Activated T-cell treated with anti-CD3 and anti-CD28 coated beads for 1 hour (primary cell): ENCODE data around the gene PLD5.
"Not testable (repeated sequence)": the region's sequence is repeated elsewhere in the genome, so short reads cannot be mapped to it uniquely, and the experiment has no call there.

Experiments used
- DNase-seq: peaks from one replicate; pipeline ENCODE4 v3.0.0-alpha.2; 2020; ENCODE audit warnings: low read depth

PLD5 gene

DNA sequence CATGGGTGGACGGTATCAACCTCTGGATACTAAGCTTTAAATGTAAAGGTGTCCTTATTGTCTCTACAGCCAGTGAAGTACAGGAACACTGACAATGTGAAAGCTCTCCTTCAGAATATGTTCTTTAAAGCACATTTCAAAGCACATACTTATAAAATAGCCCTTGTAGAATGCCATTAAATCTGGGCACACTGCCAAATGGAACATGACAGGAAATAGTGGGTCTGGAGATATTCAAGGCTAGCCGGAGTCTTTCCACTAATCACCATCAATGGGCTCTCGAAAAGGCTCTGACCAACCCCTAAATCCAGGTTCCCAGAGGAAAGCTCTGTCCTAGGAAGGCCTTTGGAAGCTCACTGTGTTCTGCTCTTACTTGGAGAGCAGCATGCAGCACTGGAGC, 46.6 kb downstream of the PLD5 start:
- DNase-seq: no peak

DNA sequence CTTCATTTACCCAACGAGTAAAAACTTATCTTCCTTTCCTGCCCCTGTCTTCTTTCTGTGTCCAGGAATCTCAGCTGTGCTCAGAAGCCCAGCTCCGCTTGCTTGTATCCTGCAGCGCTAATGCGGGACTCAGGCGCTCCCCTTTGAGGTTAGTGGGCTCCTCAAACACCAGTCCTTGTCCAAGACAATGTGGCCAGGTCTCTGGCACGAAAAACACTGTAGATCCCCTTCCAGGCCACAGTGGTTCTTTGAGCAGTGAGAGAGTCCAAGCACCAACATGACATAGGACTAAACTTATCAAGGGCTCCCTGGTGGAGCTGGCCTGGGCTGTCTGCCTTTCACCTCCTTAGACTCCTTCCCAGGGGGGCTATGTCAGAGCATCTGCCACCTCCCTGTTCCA, 53.7 kb downstream of the PLD5 start:
- no peak for DNase-seq

DNA sequence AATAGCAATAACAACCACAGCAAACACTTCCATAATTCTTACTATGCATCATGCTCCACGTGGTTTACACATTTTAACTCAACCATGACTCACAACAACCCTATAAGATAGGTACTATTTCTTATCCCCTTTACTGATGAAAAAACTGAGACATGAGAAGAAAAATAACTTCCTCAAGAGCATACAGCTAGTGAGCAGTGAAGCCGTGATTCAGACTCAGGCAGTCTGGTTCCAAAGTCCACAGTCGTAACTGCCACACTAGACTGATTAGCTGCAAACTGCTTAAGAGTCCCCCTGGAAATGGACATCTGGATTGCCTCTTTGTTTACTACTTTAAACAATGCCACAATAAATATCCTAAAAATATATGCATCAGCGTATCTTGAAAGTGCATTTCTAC, 55.7 kb downstream of the PLD5 start:
- no peak for DNase-seq

DNA sequence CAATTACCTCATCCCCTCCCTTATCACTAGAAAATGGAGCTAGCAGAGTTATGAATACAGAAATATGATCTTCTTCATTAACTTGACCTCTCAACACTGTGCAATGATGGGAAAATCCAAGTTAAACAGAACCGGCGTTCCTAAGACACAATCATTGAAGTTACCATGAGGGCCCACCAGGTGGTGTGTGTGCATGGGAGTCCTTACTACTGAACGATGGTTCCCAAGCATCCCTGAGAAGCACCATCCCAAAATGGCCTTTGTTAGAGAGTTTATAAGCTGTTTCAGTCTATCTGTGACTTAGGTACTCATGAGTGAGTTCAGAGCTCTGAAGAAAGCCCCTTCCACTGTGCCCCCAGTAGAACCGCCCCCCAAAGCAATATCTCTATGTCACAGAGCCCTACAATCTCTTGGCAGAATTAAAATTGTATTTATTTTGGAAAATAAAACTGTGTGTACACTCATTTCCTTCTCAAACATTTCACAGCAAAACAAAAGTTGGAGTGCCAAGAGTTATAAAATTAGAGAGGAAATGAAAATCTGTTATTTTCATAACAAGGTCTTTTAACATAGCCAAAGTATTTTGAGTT, 56.8 kb downstream of the PLD5 start:
- no peak for DNase-seq

DNA sequence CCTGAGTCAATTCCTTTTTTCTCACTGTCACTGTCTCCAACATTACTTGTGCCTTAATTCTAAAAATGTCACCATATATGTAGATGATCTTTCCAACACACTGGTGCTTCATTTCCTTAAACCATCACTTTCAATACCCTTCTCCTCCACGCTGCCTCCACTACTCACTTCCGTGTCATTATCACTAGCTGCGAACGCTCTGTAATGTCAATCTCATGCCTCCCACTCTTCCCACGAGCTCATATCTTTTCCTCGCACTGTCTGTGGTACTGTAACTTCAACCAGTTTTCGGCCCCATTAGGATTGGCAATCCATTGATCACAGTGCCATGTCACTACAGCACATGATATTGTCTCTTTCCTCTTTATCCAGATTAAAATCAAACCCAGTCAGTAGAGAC, 61.6 kb downstream of the PLD5 start:
- DNase-seq: no peak

DNA sequence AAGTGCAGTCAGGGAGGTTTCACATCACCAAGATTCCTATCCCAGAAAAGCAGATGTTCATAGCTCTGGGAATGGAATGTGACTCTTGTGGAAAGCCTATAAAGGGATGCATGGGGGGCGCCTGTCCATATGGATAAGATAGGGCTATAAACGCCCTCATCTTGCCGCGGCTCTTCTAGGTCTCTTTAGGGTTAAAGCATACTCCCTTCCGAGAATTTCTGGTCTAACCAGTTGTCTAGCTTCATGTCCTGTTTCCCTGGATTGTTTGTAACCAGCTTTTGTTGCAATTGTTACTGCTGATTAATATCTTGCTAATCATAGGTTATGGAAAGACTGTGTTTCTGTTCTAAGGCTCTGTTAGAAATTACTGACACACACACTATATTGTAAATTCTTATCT, 64.8 kb downstream of the PLD5 start:
- DNase-seq: not testable (repeated sequence)

DNA sequence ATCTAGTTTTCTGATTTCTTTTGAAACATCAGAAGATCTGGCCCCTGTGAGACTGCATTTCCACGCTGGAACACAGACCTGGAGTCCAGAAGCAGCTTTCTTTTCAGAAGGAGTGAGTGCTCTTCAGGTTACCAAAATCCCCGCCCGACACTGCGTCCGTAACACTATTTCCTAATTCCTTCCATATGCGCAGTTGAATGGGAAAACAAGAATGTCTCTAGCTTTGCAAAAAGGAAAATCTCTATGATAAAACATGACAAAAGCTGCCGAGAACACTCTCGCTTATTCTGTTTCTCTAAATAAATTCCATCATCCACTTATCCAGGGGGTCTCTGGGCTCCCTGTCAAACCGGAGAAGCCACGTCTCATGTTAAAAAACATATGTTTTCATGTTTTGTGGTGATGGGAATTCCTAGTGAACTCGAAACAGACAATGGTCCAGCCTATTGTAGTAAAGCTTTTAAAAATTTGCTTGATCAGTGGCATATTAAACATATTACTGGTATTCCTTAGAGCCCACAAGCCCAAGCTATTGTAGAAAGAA, 67.7 kb downstream of the PLD5 start:
- DNase-seq: no peak

DNA sequence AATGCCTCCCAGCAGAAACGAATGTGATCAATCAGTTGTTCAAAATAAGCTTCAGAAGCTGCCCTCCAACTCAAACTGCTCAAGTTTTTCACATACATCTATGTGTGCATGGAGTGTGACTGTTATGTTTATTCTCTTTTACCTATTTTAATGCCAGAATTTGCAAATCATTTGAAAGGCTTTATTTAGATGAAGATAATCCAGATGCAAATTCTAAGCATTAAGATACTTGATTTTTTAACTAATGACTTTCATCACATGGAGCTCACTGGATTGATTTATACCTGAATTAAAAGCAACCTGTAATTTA, 69.5 kb downstream of the PLD5 start:
- no peak for DNase-seq

DNA sequence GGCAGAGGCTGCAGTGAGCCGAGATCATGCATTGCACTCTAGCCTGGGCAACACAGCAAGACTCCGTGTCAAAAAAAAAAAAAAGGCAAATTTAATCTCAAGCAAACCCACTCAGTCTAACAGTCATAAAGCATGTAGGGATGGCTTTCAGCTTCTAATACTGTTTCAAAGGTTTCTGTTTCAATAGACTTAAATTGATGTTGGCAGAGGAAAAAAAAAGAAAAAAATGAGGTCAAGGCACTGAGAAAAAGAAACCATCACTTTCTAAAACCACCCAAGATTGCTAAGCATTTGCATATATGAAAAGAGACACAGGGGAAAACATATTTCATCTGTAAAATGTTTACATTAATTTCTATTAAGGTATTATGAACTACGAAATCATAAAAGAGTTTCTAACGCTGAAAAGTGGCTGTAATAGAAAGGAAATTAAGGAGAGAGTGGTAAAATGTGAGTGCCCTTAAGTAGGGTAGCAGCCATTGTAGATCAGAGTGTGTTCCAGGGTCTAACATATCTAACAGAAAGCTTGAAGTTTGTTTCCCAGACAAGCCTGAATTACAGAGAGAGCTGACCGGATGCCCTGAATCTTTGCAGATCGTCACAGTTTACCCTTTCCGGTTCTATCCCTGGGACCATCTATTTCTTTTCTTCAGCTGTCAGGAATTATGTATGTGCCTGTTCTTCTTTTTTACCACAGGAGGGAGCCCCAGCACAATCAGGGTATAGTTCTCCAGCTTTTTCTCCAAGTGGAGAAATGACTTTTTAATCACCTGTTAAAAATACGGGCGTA, 70.0 kb downstream of the PLD5 start:
- no peak for DNase-seq

DNA sequence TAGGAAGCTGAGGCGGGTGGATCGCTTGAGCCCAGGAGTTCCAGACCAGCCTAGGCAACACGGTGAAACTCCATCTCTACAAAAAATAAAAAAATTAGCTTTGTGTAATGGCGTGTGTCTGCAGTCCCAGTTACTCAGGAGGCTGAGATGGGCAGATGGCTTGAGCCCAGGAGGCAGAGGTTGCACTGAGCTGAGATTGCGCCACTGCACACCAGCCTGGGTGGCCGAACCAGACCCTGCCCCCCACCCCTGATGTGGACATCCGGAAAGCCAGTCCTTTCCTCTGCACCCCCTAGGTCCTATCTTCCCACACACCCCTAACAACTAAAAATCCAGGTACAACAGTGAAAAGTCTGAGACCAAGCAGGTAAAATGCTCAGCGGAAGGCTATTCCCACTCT, 71.9 kb downstream of the PLD5 start:
- DNase-seq: no peak

DNA sequence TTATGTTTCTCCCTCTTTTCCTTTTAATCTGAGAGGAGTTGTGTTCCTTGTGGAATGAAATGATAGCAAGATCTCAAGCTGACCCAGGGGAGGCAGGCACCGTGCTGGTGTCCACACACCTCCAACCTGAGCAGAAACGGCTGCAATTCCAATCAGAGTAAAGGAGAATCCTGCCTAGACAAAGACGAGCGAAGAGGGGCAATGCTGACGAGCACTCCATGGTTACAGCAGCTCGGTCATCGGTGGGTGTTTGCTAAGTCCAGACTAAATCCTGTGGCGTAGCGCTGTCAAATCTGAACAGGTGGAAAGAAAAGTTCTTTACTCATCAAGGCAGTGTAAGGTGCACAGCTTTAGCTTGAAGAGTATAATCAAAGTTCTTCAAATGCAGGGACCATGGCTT, 74.8 kb downstream of the PLD5 start:
- no peak for DNase-seq

DNA sequence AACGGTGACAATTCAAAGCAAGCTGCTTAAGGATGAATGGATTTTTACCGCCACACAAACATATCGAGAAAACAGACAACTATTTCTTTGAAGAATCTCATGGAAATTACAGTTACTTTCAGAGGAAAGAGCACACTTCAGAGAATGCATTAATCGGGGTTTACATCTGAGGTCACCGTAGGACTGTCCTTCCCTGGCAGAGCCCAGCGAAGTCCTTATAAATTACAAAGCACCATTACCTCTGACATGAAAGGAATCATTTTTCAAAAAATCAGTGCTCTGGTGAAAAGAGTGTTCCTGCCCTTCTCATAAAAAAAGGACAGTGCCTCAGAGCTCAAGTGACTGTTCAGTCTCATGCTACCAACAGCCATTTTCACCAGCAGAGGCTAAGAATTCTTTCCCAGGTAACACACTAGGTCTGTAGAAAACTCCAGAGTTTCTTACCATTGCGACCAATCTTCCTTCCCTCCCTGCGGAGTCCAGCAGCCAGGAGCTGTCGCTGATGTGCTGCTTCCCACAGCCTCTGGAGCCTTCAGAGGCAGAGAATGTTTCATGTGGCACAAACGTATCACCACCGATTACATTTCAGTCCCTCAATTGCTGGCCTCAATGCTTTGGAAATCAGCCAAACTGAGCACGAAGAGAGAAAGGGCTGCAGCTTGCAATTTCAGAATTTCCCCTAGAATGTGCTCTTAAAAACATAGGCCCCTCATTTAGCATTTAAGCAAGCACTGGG, 75.4 kb downstream of the PLD5 start:
- DNase-seq: no peak

DNA sequence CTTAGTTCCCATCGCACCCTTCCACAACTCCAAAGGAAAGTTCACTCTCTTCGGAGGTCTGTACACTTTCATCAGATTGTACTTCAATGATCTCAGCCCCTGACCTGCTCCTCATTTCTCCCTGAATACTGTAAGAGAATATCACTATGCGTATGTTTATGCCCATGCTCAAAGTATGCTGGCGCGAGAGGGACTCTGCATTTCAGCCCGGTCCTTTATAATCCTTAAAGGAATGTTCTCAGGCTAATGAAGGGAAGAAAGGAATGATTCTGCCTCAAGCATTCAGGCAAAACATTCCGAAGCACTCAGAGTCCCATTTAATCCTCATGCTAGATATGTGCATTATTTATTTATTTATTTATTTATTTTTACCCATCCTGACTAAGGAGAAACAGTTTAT, 76.8 kb downstream of the PLD5 start:
- DNase-seq: no peak

DNA sequence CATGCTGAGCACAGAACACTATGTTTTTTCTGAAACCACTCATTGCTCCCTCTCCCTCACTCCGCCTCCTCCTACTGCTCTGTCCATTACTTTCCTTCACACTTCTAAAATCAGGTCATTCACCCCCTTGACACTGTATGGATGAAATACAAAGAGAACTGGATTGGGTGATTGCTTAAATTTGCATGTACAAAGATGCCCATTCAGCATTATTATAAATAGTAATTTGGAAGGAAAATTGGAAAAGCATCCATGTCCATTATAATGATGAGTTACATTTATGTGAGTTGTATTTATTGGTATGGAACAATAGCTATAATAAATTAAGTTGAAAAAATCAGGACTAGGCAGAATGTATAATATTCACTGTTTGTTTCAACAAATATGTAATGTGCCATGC, 83.7 kb downstream of the PLD5 start:
- no peak for DNase-seq

DNA sequence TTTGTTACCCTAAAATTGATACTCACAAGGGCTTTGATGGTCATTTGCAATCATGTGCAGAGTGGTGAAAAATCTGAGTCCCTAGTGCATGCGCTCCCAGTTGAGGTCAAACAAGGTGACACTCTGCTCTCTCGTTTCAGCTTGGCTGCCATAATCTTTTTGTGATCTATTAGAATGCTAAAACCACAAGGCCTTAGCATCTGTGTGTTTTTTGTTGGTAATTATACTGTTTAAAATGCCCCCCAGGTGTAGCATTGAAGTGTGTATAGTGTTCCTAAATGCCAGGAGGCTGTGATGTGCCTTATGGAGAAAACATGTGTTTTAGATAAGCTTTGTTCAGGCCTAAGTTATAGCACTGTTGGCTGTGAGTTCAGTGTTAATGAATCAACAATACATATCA, 89.3 kb downstream of the PLD5 start:
- no peak for DNase-seq

DNA sequence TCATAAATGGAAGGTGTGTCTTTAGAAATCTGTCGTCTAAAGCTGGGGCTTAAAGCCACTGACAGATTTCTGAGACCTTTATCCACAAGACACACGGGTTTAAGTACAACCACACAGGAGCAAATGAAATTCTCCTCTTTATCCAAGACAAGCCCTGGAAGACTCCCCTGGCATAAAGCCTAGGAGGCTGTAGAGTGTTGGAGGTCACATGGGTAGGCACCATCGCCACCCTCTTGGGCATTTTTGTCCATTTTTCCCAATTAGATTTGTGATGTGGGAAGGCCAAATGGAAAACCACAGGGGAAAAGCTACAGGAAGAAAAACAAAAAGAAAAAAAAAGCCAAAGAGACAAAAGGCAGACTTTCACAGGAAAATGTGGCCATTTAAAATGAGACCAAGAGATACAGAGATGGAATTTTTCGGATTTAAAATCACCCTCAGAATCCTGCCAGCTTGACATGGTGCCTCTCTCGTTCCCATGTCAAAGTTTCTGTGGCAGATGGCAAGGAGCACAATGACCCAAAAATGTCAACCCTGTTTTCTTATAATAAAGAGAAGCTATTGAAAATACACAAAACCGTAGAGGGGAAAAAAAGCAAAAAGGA, 91.9 kb downstream of the PLD5 start:
- no peak for DNase-seq

DNA sequence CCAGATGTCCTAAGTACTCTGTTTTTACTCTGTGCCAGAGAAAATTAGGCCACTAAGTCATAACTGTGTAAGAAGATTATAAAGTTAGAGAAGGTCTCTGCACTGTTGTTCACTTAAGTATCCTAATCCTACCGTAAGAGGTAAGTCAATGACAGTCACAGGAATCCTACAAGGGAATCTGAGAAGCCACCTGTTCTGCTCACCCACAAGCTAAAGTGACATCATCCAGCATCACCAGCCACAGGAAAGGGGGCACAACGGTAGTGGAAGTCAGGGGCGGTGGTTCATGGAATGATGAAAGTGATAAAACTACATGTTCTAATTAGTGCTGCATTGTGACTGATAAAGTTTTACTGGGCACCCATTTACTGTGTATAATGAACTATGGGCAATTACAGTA, 92.7 kb downstream of the PLD5 start:
- DNase-seq: no peak

DNA sequence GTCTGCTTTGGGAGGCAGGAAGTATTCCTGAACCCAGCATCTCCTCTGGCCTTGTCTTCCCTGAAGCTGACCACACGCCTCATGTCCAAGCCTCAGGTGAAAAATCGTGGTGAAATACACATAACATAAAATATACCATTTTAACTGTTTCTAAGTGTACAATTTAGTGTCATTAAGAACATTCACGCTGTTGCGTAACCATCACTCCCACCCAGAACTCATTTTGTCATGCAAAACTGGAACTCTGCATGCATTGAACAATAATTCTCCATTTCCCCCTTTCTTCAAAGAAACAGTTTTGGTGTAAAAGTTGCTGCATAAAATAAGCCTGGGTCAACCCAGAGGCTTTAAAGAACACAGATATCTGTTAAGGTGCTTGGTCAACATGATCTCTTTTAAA, 93.5 kb downstream of the PLD5 start:
- no peak for DNase-seq

DNA sequence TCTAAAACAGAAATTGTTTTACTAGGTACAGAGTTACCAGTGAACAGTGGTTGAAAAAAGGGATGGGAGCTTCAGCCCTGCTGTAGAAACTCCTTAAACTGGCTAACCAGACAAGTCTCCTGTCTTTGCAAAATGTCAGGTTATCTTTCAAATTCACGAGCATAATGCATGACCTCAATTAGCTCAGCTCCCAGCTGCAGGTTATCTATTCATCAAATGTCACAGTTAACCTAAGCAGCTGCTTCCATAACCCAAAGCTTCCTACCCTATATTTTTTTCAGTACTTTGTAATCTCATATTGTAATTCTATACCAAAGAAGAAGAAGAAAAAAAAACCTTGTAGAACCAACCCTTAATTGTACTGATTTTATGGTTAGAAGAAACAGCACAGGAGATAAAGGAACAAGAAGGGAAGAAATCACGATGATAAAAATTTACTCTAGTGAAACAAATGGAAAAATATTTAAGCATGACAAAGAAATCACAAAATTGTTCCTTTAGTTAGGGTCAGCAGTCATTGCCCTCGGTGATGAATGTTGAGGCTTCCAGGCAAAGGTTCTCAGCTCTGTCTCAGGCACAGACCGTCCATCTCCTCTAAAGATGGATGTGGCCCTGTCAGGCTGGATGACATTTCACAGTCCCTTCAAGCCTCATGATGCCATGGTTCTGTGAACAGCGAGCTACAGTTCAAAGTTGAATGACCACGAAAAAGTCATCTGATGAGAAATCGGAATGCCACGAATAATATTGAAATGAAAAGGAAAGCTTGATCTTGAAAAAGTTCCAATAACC, 95.9 kb downstream of the PLD5 start:
- DNase-seq: no peak

DNA sequence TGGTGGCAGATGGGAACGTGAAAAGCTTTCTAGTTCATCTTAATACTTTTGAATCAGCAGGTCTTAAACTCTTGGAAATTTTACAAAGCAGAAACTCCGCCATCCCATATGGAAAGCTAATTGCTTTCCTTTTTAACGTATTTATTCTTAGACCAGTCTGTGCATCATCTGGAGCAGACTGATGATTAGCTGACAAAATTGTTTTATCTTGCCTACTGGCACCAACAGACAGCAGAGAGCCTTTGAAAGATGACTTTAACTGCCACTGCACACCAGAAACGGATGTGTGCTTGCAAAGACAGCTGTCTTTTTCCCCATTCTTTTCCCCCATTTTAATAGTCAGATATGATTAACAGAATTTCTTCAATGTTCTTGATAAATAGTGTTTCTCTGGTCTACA, 97.0 kb downstream of the PLD5 start:
- DNase-seq: no peak

DNA sequence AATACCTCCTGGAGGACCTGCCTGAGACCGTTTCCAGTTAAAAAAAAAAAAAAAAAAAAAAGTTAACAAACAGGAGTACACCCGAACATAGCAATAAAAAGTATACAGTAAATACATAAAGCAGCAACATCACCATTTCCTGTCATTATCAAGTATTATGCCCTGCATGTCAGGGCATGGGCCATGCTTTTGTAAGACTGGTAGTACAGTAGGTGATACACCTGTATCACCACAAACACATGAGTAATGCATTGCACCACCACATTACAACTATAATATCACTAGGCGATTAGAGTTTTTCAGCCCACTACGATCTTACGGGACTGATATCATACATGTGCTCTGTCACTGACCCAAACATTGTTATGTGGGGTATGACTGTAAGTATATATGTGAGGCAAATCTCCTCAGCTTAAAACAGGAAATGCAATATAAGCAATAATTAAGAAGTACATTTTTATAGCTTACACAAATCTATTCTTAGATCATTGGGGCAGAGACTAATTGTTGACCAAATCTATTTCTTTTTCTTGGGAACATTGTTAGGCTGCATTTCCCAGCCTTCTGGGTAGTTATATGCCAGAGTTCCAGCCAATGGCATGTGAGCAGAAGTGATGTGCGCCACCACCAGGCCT, 98.1 kb downstream of the PLD5 start:
- no peak for DNase-seq

DNA sequence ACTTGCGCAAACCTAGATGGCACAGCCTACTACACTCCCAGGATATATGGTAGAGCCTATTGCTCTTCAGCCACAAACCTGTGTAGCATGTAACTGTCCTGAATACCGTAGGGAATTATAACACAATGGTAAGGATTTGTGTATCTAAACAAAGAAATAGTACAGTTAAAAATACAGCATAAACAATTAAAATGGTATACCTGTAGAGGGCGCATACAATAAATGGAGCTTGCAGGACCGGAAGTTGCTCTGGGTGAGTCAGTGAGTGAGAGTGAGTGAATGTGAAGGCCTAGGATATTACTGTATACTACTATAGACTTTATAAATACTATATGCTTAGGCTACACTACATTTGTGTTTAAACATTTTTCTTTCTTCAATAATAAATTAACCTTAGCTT, 99.3 kb downstream of the PLD5 start:
- DNase-seq: no peak
